HG03469 (cell line): Measurements from ENCODE around the gene SPAG9.

Experiments used
- ATAC-seq: cut with Tn5 transposase; IDR thresholded peaks from one replicate; pipeline ENCODE4 v1.9.1; 2021; ENCODE audit warnings: mild to moderate bottlenecking, moderate library complexity, moderate number of reproducible peaks; ENCODE audit not compliant: unreplicated experiment

Gene SPAG9

DNA sequence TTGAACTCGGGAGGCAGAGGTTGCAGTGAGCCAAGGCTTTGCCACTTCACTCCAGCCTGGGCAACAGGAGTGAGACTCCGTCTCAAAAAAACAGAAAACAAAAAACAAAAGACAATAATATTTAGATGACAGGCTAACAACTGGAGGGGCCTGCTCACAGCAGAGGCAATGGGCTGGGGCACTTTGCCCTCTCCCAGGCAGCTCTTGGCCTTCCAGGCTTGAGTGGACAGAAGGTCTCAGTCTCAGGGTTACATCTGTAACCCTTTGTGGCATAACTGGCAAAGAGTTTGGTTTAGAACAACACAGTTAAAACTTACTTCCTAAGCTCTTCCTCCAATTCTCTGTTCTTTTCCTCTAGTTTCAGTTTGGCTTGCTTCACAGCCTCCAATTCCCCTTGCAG, 114.9 kb downstream of the SPAG9 start:
- no peak for ATAC-seq

DNA sequence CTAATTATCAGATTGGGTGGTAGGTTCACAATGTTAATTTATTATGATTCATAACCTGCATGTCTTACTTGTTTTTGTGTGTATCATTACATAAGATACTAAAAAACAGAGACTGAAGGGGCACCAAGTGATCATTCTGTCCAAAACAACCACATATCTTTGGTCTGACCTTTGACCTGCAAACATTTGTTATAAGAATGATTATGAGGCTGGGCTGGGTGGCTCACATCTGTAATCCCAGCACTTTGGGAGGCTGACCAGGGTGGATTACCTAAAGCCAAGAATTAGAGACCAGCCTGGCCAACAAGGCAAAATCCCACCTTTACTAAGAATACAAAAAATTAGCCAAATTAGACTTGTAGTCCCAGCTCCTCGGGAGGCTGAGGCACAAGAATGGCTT, 116.4 kb downstream of the SPAG9 start:
- ATAC-seq: no peak

DNA sequence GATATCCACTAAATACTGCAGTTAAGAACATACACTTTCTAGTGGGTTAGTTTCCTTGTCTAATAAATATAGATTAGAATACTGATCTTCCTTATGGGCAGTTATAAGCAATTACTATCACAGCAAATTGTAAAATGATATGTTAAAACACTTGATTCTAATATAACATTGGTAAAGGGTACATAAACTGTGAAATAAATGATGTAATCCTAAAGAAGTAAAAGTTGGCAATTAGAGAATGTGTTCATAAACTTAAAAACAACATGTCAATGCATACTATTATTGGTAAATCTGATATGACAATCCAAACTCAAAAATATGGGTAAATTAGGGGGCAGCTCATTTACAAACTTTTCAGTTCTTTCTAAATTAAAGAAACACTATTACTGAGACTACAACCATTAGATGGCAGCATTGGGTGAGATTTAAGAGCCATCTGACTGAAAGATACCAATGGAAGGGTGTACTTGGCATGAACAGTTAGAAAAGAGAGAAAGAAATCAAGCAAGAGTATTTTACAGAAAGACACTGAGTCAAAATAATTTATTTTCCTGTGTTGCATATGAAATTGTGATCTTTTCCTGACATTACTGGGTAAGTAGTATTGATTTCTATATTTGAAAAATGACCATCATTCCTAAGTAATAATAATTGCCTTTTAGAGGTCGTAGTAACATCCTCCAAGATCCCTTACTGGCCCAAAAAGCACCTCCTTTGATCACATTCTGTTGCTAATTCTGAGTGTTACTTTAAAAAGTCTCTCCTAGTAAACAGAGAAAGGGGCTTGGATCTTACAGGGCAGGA, 119.6 kb downstream of the SPAG9 start:
- no peak for ATAC-seq

DNA sequence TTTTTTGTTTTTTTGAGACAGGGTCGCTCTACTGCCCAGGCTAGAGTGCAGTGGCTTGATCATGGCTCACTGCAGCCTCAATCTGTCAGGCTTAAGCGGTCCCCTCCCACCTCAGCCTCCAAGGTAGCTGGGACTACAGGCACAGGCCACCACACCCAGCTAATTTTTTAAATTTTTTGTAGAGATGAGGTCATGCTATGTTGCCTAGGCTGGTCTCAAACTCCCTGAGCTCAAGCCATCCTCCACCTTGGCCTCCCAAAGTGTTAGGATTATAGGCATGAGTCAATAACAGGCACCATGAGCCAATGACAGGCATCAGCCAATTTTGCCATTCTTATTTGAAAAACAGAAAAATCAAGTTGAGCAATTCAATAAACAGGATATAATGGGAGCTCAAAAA, 125.0 kb downstream of the SPAG9 start:
- no peak for ATAC-seq

DNA sequence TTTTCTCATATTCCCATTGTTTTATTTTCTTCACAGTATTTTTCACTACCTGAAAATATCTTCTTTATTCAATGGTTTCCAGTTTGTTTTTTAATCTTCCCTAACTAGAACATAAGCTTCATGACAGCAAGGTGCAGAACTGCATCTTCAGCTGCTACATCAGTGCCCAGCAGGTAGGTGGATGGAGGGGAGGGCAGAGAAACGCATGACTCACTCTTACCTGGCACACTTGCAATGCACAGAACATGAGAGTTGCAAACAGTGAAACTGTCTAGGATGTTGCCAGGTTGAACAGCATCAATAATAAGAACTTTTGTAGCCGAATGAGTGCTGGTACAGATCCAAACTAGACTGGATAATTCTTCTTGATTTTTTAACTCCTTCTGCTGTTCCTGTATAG, 127.1 kb downstream of the SPAG9 start:
- no peak for ATAC-seq

DNA sequence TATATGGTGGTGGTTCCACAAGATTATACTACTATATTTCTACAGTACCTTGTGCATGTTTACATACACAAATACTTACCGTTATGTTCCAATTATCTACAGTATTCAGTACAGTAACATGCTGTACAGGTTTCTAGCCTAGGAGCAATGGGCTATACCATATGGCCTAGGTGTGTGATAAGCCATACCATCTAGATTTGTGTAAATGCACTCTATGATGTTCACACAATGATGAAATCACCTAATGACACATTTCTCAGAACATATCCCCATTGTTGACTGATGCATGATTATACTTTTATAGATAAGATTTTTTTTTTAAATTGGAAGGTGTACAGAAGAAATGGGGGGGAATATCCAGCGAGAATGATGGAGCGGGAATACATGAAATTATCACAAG, 131.5 kb downstream of the SPAG9 start:
- ATAC-seq: no peak

DNA sequence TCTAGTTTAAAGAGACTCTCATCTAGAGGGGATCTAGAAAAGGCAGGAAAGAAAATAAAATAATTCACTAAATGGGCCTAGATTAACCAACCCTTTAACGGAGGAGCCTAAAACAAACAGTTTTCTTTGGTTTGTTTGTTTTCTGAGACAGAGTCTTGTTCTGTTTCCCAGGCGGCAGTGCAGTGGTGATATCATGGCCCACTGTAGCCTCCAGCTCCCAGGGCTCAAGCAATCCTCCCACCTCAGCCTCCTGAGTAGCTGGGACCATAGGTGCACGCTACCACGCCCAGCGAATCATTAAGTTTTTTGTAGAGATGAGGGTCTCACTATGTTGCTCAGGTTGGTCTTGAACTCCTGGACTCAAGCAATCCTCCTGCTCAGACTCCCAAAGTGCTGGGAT, 132.2 kb downstream of the SPAG9 start:
- ATAC-seq: no peak

DNA sequence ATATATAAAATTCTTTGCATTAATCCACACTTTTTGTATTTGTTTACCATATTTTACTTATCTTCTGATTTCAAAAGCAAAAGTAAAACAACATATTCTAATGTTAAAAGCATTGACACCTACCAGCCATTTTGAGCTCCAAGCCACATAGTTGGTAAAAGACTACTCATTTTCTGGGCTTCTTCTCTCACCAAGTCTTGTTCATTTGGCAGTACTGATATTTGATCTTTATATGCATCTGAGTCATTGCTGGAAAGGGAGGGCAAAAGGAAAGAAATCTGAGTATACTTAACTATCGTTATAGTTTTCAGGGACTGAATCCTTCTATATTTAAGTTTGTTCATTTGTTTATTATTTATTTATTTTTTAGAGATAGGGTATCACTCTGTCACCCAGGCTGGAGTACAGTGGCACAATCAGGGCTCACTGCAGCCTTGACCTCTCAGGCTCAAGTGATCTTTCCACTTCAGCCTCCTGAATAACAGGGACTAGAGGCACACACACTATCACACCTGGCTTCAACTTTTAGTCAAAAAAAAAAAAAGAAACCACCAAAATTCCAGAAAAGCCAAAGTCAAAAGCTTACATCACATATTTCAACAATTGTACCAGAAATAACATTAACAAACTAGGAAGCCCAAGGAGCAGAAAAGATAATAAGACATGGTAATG, 133.5 kb downstream of the SPAG9 start:
- no peak for ATAC-seq

DNA sequence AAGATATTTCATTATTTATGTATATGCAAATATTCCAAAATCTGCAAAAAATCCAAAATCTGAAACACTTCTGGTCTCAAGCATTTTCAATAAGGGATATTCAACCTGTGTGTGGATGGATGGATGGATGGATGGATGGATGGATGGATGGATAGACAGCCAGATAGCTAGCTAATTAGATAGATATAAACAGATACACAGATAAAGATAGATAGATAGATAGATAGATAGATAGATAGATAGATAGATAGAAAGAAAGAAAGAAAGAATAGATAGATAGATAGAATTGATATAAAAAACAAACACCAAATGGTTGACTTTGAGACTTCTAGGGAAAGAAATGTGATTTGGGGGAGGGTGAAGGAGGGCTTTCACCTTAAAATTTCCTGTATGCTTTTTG, 139.4 kb downstream of the SPAG9 start:
- no peak for ATAC-seq

DNA sequence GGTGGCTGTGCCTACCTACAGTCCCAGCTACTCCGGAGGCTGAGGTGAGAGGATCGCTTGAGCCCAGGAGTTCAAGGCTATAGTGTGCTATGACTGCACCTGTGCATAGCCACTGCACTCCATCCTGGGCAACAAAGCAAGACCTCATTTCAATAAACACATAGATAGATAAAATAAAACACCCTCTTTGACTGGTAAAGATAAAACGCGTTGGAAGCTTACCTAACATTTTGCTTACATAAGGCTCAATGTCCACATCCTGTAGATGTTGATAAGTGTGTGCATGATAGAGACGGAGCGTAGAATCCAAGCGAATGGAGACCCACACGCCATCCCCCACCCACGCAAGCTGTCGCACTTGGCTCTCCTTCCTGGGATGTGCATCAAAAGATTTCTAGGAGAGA, 141.1 kb downstream of the SPAG9 start:
- ATAC-seq: no peak

DNA sequence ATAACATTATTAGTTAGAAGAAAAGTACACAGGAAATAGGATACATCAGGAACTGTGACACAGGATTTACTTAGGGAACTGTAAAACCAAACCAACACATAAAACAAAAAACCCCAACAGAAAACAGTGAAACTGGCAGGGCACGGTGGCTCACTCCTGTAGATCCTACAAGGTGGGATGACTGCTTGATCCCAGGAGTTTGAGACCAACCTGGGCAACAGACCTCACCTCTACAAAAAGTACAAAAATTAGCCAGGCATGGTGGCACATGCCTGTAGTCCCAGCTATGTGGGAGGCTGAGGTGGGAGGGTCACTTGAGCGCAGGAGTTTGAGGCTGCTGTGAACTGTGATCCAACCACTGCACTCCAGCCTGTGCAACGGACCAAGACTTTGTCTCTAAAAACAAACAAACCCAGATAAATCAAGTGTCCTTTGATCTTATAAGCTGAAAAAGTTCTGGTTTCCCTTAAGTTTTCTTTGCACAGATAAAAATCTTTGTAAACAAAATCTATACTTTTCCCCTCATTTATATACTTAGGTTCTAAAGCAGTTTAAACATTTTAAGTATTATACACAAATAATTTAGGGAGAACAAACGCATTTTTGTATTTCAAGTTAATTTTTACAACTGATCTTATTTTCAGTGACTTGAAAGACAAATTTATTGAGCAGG, 143.0 kb downstream of the SPAG9 start:
- no peak for ATAC-seq

DNA sequence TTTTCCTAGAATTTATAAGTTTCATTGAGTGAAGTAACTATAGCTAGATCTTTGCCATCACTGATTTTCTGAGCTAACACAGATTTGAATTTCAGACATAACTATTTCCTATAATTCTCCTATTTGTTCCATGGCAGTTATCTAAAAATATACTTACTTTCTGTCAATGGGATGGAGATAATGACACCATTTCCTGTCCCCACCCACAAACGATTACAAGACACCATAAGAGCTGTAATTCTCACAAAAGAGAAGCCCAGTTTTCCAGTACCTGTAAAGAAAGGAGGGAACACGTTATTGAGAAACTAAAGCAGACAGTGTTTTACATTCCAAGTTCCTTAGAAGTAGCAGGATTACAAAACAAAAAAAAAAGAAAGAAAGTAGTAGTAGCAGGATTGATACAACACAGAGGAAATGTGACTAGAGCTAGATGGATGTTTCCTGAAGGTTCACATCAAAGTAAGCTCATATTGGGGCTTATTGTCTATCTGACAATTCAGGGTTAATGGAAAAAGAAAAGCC, 143.7 kb downstream of the SPAG9 start:
- no peak for ATAC-seq

DNA sequence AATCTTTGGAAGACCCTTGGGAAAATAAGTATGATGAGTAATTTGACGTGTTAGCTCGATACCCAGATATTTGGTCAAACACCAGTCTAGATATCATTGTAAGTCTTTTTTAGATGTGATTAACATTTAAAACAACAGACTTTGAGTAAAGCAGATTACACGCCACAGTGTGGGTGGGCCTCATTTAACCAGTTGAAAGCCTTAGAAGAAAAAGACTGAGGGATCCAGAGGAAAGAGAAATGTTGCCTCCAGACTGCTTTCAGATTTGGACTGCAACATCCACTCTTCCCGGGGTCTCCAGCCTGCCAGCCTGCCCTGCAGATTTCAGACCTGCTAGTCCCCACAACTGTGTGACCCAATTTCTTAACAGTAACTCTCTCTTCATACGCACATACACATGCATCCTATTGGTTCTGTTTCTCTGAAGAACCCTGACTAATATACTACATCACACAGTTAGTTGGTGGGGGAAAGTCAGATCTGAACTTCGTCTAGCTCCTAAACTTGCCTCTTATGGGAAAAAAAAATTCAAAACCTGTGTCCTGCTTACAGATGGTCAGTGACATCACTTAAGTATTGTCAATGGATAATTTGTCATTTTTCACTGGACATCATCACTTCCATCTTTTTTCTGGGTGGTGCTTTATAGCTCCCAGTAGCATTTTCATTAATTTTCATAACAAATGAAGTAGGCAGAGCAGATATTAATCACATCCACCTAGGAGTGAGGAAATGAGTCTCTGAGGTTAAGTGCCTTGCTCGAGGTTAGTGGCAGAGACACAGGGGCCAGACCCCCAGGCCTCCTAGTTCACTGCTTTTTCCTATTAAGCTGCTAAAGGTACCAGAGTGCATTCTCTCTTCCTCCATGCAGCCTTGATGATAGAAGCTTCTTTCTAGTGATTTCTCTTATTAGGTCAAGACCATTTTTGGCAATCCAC, 146.8 kb downstream of the SPAG9 start:
- no peak for ATAC-seq

DNA sequence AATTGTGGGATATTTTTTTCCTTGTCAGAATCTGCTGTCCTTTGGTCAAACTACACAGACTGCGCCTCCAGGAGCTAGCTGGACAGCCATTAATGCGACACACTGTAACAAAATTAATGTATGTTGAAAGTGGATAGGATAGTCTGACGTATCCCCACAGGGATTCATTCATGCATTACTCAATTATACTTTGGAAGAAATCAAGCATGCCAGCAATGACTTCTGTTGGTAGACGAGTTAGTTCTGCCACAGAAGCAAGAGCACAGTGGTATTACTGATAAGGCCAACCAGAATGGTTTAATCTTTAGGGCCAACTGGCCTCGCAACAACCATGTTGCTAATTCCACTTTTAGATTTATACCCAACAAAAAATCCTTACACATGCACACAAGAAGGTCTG, 148.1 kb downstream of the SPAG9 start:
- no peak for ATAC-seq

DNA sequence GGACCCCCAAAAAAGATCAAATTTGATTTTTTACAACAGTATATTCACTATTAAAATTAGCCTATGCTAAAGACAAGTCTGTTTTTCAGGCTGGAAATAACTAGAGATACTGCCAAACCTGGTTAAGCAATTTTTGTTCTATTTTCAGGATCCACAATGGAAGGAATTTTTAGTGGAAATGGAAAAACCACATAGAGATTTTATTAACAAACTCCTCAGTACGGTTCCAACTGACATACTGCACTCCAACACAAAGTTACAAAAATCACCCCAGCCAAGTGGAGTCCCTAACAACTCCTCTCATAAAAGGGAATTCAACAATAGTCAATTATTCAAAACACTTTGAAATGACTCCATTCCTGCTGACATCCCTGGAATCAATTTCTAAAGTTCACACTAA, 152.9 kb downstream of the SPAG9 start:
- no peak for ATAC-seq

DNA sequence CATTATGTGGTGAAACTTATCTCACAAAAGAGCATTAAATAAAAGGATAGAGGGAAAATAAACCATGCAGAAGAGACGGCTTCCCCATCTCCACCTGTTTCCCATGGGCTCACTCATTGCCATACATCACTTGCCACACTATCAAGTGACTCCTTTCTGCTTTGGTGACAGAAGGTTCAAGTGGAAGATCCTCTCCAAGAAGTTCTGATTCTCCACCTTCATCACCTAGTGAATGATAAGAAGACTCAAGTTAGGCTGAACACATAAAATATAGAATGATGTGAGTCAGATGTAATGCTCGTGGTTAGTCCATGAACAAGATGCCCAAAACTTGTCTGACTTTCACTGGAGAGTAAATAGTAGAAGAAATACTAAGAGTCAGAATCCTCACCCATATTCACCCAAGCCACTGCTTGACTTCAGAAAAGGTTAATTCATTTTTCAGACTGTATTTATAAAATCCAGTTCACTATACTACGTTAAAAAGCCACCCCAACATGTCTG, 154.5 kb downstream of the SPAG9 start:
- no peak for ATAC-seq

DNA sequence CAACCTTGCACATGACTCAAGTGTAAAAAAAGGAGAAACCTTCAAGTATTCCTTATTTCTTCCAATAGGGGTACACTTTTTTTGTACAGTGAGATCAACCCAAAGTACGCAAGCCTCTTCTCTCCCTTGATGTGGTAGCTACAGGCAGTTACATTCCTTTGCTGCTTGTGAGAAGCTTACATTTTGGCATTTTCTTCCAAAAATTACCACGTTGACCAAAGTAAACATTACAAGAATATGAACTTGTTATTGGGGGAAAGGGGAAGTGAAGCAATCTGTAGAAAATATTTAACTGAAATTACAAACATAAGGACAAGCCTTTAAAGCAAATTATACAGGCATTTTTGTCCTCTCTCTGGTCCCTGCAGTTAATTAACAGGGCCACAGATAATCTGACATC, 157.5 kb downstream of the SPAG9 start:
- ATAC-seq: no peak

DNA sequence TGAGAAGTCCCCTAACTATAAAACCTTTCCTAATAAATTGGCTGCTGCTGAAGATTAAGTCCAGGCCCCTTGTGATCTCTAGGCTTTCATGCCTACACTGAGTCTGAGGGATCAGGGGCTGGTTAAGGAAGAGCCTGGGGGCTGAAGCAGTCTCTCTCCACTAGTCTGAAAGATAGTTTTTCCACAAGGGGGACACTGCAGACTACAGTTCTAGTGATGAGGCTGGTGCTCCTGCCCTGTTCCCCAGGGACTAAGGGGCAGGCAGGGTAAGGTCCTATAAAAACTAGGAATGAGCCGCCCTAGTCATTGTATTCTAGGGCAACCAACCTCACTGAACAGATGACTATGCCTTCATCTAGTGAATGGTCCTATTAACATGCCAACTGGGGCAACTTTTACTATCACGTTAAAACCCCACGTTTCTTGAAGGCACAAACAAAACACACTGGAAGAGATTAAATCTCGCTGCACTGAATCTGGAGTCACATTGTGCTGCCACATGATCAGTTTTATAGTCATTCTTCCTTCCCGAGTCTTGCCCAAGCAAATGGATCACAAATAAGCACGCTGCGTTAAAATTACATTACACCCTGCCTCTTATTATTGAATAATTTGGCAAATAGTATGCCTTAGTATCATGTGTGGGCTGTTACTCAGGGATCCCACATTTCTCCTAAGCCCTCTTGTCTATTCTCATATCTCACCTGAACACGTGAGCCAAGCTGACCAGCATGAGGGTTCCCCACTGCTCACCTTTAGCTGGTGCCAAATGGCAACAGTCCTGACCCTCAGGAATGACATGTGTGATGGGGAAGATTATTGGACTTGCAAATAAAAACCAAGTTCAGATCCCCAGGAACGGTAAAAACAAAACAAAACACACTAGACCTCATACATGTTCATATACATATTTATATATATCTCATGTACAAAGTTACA, 159.1 kb downstream of the SPAG9 start:
- ATAC-seq: no peak

DNA sequence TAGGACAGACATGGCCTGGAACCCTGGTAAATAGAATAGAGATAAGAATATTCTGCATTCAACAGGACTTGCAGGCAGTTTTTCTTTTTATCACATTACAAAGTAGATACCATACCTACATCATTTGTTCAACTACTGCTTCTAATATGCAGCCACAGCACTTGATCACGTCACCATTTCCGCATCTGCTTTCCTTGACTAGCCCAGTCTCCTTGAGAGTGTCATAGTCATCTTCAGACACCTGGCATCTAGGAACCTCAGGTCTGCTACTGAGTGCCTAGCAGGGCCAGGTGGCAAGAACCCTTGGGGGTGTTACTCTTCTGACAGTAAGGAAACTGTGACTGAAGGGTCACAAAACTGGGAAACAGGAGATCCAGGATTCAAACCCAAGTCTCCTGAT, 161.3 kb downstream of the SPAG9 start:
- no peak for ATAC-seq
